D721Med (cell line): ENCODE data around the gene SCN8A.
"Not testable (repeated sequence)": the region's sequence is repeated elsewhere in the genome, so short reads cannot be mapped to it uniquely, and the experiment has no call there.

Experiments used
- DNase-seq: peaks from one replicate; pipeline ENCODE4 v3.0.0; 2011; ENCODE audit warnings: low spot score; ENCODE audit not compliant: insufficient read length
- FAIRE-seq: peaks from 2 replicates; lab custom pipeline; 2011; peaks lifted over from hg19 to GRCh38; lab: Jason Lieb, UNC
- CTCF ChIP-seq: IDR thresholded peaks from 2 replicates; pipeline ENCODE4 v1.5.1; 2012; ENCODE audit warnings: mild to moderate bottlenecking, control low read depth; ENCODE audit not compliant: insufficient read depth; ENCODE audit errors: missing control alignments

The SCN8A gene

GRCh38 chr12:51785906-51786305 lies 194.9 kb downstream of the SCN8A start:
- no peak for DNase-seq

GRCh38 chr12:51788876-51789275 lies 197.8 kb downstream of the SCN8A start:
- no peak for DNase-seq
- no peak for FAIRE-seq
- no peak for TF ChIP-seq CTCF

More at GRCh38 chr12:51785906-51786305, 194.9 kb downstream of the SCN8A start:
- no peak for TF ChIP-seq CTCF
- no peak for FAIRE-seq

GRCh38 chr12:51792417-51792816 lies 201.4 kb downstream of the SCN8A start:
- TF ChIP-seq CTCF = no peak
- DNase-seq (no peak), FAIRE-seq (no peak)

GRCh38 chr12:51793201-51793600 lies 202.2 kb downstream of the SCN8A start:
- DNase-seq = no peak
- no peak for TF ChIP-seq CTCF
- FAIRE-seq = no peak

- FAIRE-seq (no peak), DNase-seq (no peak)
- TF ChIP-seq CTCF = no peak
Measured at GRCh38 chr12:51797301-51797700, 206.3 kb downstream of the SCN8A start.

- FAIRE-seq, DNase-seq: not testable (repeated sequence)
Measured at GRCh38 chr12:51798051-51798450, 207.0 kb downstream of the SCN8A start.

GRCh38 chr12:51798501-51798900 lies 207.5 kb downstream of the SCN8A start:
- FAIRE-seq = no peak
- no peak for DNase-seq
- no peak for TF ChIP-seq CTCF

GRCh38 chr12:51801027-51801426 lies 210.0 kb downstream of the SCN8A start:
- no peak for TF ChIP-seq CTCF
- no peak for FAIRE-seq
- no peak for DNase-seq
